NB4 (cell line): ENCODE results near the gene GRIN3B.
"Not testable (repeated sequence)": the region's sequence is repeated elsewhere in the genome, so short reads cannot be mapped to it uniquely, and the experiment has no call there.

Experiments used
- DNase-seq: peaks from one replicate; pipeline ENCODE4 v3.0.0; 2010; ENCODE audit warnings: low read depth
- H3K4me3 ChIP-seq: one replicate; pipeline ENCODE4 v1.5.1; 2011; ENCODE audit warnings: mild to moderate bottlenecking, low read depth, low read length, moderate library complexity
- CTCF ChIP-seq: IDR thresholded peaks from one replicate; pipeline ENCODE4 v1.5.1; 2012; ENCODE audit warnings: low read depth, low read length
- MAX ChIP-seq: IDR thresholded peaks from 2 replicates; pipeline ENCODE4 v1.6.1; 2011; ENCODE audit warnings: low read depth, low read length
- MYC ChIP-seq: IDR thresholded peaks from 2 replicates; pipeline ENCODE4 v1.6.1; 2011; ENCODE audit warnings: low read depth, low read length
- POLR2A ChIP-seq: IDR thresholded peaks from 2 replicates; pipeline ENCODE4 v1.6.1; 2011; ENCODE audit warnings: mild to moderate bottlenecking; ENCODE audit not compliant: insufficient read length; ENCODE audit errors: extremely low read depth

GRIN3B gene

GRCh38 chr19:1018932-1019615 is 18.9 kb downstream of the GRIN3B start:
- peak overlapping the region; percentile 76 for H3K4me3 ChIP-seq
- TF ChIP-seq MAX, result no peak
- TF ChIP-seq POLR2A, result no peak
- TF ChIP-seq CTCF, result no peak
- TF ChIP-seq MYC, result no peak
- no peak for DNase-seq

- TF ChIP-seq MYC (no peak), MAX (no peak), CTCF (no peak), POLR2A (no peak)
- DNase-seq, result no peak
These were observed 19.4 kb downstream of the GRIN3B start for GRCh38 chr19:1019616-1019961.

GRCh38 chr19:1019980-1020867 is 20.0 kb downstream of the GRIN3B start:
- DNase-seq, result peak; percentile 52
- H3K4me3 ChIP-seq, result peak overlapping the region; percentile 76
- TF ChIP-seq MAX, result no peak
- TF ChIP-seq MYC, result no peak
- TF ChIP-seq POLR2A, result no peak
- TF ChIP-seq CTCF, result no peak

More at GRCh38 chr19:1019616-1019961, 19.4 kb downstream of the GRIN3B start:
- H3K4me3 ChIP-seq, result peak overlapping the region; percentile 76

- H3K4me3 ChIP-seq, result peak within 1 kb of the TSS; percentile 76
- TF ChIP-seq MYC (peak; percentile 54; the same call in 1 of the 2 replicates), MAX (peak; percentile 44; the same call in 1 of the 2 replicates), POLR2A (no peak), CTCF (no peak)
- peak; percentile 94 for DNase-seq
These were observed 20.7 kb downstream of the GRIN3B start, which contains the start of gene TMEM259 for GRCh38 chr19:1020868-1021425. TMEM259 (minus strand) TSS chr19:1021123; CDS start chr19:1020996, 127 bp downstream.

- not testable (repeated sequence) for DNase-seq
These were observed 23.6 kb downstream of the GRIN3B start for GRCh38 chr19:1023883-1024188.

GRCh38 chr19:1025080-1025479 is 24.9 kb downstream of the GRIN3B start:
- not testable (repeated sequence) for H3K4me3 ChIP-seq, DNase-seq

More at GRCh38 chr19:1023883-1024188, 23.6 kb downstream of the GRIN3B start:
- H3K4me3 ChIP-seq, result not testable (repeated sequence)
